HepG2 (cell line): ENCODE results near the gene NEURL3. TPM values are rescaled to one million over a fixed set of nuclear protein-coding genes. Genes with fewer than 3 reads are reported as not detected.

ENCODE experiments used
- AHR ChIP-seq: IDR thresholded peaks from 2 replicates; pipeline ENCODE4 v1.6.1; 2018; ENCODE audit warnings: missing genetic modification reagents, missing compliant biosample characterization
- ARHGAP35 ChIP-seq: sonication (generic); formaldehyde crosslinking; IDR thresholded peaks from 2 replicates; pipeline ENCODE4 v1.9.0; 2022; ENCODE audit warnings: mild to moderate bottlenecking, inconsistent platforms, moderate library complexity, missing genetic modification reagents, borderline replicate concordance
- BCLAF1 ChIP-seq: fragments of 450-650 bp; IDR thresholded peaks from 2 replicates; pipeline ENCODE4 v1.6.1; 2017; ENCODE audit warnings: mild to moderate bottlenecking
- DNMT3B ChIP-seq: conservative IDR thresholded peaks from 2 replicates; pipeline ENCODE4 v1.6.1; 2016; ENCODE audit warnings: missing biosample characterization, control low read depth
- FOXP1 ChIP-seq, 2 experiments: fragments of 450-650 bp in 1 of 2; IDR thresholded peaks; 2 replicates each; pipeline ENCODE4 v1.6.1; 2017 to 2018; ENCODE audit warnings: antibody characterized with exemption in 1 of 2
- NFIC ChIP-seq: IDR thresholded peaks from 2 replicates; pipeline ENCODE4 v1.6.1; 2012; ENCODE audit warnings: mild to moderate bottlenecking, low read length, inconsistent platforms
- NR2F6 ChIP-seq, 2 experiments: IDR thresholded peaks; 2 replicates each; pipeline ENCODE4 v1.6.1; 2016; ENCODE audit warnings: antibody characterized with exemption in 1 of 2, mild to moderate bottlenecking in 1 of 2
- PRDM15 ChIP-seq: sonication (generic); formaldehyde crosslinking; IDR thresholded peaks from 2 replicates; pipeline ENCODE4 v1.4.0; 2020; ENCODE audit warnings: missing genetic modification reagents
- RFXAP ChIP-seq: sonication (generic); formaldehyde crosslinking; IDR thresholded peaks from 2 replicates; pipeline ENCODE4 v1.4.0; 2020; ENCODE audit warnings: missing genetic modification reagents, borderline replicate concordance
- SIX1 ChIP-seq: sonication (generic); formaldehyde crosslinking; IDR thresholded peaks from 2 replicates; pipeline ENCODE4 v1.4.0; 2020; ENCODE audit warnings: missing genetic modification reagents, borderline replicate concordance
- SNAPC4 ChIP-seq: sonication (generic); formaldehyde crosslinking; IDR thresholded peaks from 2 replicates; pipeline ENCODE4 v1.4.0; 2020; ENCODE audit warnings: mild to moderate bottlenecking, missing genetic modification reagents
- SOX6 ChIP-seq, 2 experiments: fragments of 450-650 bp in 1 of 2; sonication (generic) in 1 of 2; formaldehyde crosslinking in 1 of 2; IDR thresholded peaks; 2 replicates each; pipeline versions ENCODE4 v1.4.0 to v1.6.1; 2017 to 2020; ENCODE audit warnings: antibody characterized with exemption in 1 of 2, mild to moderate bottlenecking in 1 of 2, missing genetic modification reagents in 1 of 2
- SP5 ChIP-seq: IDR thresholded peaks from 2 replicates; pipeline ENCODE4 v1.6.1; 2016; ENCODE audit warnings: low read depth, borderline replicate concordance
- TAF15 ChIP-seq: fragments of 200-400 bp; formaldehyde crosslinking; IDR thresholded peaks from one replicate; pipeline ENCODE4 v1.6.1; 2018; ENCODE audit warnings: mild to moderate bottlenecking, low read depth, low read length; ENCODE audit not compliant: poor library complexity, severe bottlenecking
- ZNF160 ChIP-seq: sonication (generic); formaldehyde crosslinking; IDR thresholded peaks from 2 replicates; pipeline ENCODE4 v1.8.0; 2022; ENCODE audit warnings: mild to moderate bottlenecking, inconsistent platforms, missing genetic modification reagents
- ZNF317 ChIP-seq: sonication (generic); formaldehyde crosslinking; IDR thresholded peaks from 2 replicates; pipeline ENCODE4 v1.5.0; 2020; ENCODE audit warnings: mild to moderate bottlenecking, missing genetic modification reagents
- ZNF331 ChIP-seq: sonication (generic); formaldehyde crosslinking; IDR thresholded peaks from 2 replicates; pipeline ENCODE4 v1.4.0; 2020; ENCODE audit warnings: missing genetic modification reagents
- polyA plus RNA-seq, 8 experiments: library from polyadenylated mRNA; depleted of rRNA in 3 of 8; stranded (reverse) in 7 of 8; unstranded in 1 of 8; fragments of >200 nt; fragmentation: Illumina TruSeq in 4 of 8; extraction: Trizol in 4 of 8; gene quantifications; 2 replicates each; pipeline versions ENCODE4 v1.2.1 to v1.2.3, GENCODE V29; 2011 to 2016; ENCODE audit warnings: low read depth in 4 of 8, missing spikeins in 1 of 8, mixed read lengths in 1 of 8; ENCODE audit not compliant: insufficient read depth in 1 of 8
- total RNA-seq, 5 experiments: library from RNA; depleted of rRNA; stranded (reverse); fragments of >200 nt; fragmentation: Illumina TruSeq; extraction: Trizol; gene quantifications; 2 replicates each; pipeline ENCODE4 v1.2.3, GENCODE V29; 2016; ENCODE audit warnings: low read depth in 1 of 5

Gene NEURL3
- total and polyA plus RNA-seq, 2 of the 13 experiments (the other 11 are each of a cell fraction or from before 2014, with no cell fraction given), result 0.16 to 1.2 TPM

GRCh38 chr2:96505231-96505889 is at the start of gene NEURL3 (continued):
- no peak for TF ChIP-seq BCLAF1
- 0 out of 2 replicates have a peak, but pooled peaks have one; percentile 52 for TF ChIP-seq ARHGAP35 (CRISPR knock-in tag)
- TF ChIP-seq ZNF331 (CRISPR knock-in tag), result 0 out of 2 replicates have a peak, but pooled peaks have one; percentile 17
- TF ChIP-seq SP5 (CRISPR knock-in tag), result peak; percentile 17; the same call in 1 of the 2 replicates
- no peak for TF ChIP-seq TAF15
- TF ChIP-seq NFIC, result no peak
- peak; percentile 80; the same call in 1 of the 2 replicates for TF ChIP-seq RFXAP (CRISPR knock-in tag)
- TF ChIP-seq ZNF160, result 0 out of 2 replicates have a peak, but pooled peaks have one; percentile 29
- peak; percentile 74; the same call in 1 of the 2 replicates for TF ChIP-seq SNAPC4 (CRISPR knock-in tag)
- peak; percentile 89 for TF ChIP-seq SIX1 (CRISPR knock-in tag)
- peak; percentile 47; the same call in 1 of the 2 replicates for TF ChIP-seq PRDM15 (CRISPR knock-in tag)
- TF ChIP-seq AHR, result 0 out of 2 replicates have a peak, but pooled peaks have one; percentile 37
- TF ChIP-seq ZNF317 (CRISPR knock-in tag), result 0 out of 2 replicates have a peak, but pooled peaks have one; percentile 41
- TF ChIP-seq NR2F6 (IDR thresholded peaks at IDR 0.05), result peak; percentile 14; the same call in 1 of the 2 replicates
- no peak for TF ChIP-seq NR2F6 (CRISPR knock-in tag; IDR thresholded peaks at IDR 0.05)
- no peak for TF ChIP-seq FOXP1 (IDR thresholded peaks at IDR 0.05)
- TF ChIP-seq FOXP1 (CRISPR knock-in tag; IDR thresholded peaks at IDR 0.05), result no peak
- TF ChIP-seq DNMT3B, result no peak
- TF ChIP-seq SOX6 (IDR thresholded peaks at IDR 0.05), result no peak
- peak; percentile 40; the same call in 1 of the 2 replicates for TF ChIP-seq SOX6 (CRISPR knock-in tag; IDR thresholded peaks at IDR 0.05)
